ENCODE results near the gene LGR6.

- TF ChIP-seq CTCF (IDR thresholded peaks at IDR 0.05) (no peak), POLR2A (IDR thresholded peaks at IDR 0.05) (no peak)
These were observed 47.4 kb downstream of the LGR6 start for GRCh38 chr1:202240956-202241355.

Measured in Peyer's patch (tissue), 4 donors.